ENCODE measurements around the gene B4GALT4.
"Not testable (repeated sequence)": the region's sequence is repeated elsewhere in the genome, so short reads cannot be mapped to it uniquely, and the experiment has no call there.

Gene B4GALT4, protein sequence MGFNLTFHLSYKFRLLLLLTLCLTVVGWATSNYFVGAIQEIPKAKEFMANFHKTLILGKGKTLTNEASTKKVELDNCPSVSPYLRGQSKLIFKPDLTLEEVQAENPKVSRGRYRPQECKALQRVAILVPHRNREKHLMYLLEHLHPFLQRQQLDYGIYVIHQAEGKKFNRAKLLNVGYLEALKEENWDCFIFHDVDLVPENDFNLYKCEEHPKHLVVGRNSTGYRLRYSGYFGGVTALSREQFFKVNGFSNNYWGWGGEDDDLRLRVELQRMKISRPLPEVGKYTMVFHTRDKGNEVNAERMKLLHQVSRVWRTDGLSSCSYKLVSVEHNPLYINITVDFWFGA

DNA sequence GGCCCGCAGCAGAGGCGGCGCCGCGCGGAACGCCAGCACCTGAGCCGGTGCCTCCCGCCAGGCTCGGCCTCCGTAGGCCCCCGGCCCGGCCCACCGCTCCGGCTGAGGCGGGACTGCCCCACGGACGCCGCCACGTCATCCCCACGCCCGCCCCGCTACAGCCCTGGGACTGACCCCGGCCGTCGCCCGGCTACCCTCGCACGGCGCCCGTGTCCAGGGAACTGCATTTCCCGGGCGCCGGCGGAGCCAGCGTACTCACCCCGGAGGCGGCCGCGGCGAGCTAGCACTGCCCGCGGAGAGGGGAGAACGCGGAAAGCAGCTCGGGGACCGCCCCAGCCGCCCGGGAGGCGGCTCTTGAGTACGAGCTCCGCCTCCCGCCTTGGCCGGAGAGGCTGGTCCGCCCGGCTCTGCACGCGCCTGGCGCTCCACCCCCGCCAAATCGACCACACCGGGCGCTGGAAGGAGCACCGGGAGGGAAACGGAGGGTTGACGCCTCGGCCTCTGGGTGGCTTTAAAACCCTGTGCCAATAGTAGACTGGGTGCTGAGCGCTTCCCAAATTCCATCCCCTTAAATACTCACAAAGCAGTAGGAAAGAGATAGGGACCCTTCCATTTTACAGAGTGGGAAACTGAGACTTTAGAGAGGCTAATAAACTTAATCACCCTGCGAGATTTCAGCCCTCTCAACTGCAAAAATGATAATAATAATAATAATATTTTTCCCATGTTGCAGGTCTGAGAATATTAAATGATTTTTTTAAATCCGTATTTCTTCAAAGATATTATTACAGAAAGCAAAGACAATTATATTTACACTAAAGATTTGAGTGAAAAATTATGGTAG lies at the start of gene B4GALT4:
Gene B4GALT4, minus strand, starts transcription at position 288 of the 844 bp plus-strand sequence. CDS start 10,779 bp downstream, outside the sequence.
- peak; percentile 11 for DNase-seq

DNA sequence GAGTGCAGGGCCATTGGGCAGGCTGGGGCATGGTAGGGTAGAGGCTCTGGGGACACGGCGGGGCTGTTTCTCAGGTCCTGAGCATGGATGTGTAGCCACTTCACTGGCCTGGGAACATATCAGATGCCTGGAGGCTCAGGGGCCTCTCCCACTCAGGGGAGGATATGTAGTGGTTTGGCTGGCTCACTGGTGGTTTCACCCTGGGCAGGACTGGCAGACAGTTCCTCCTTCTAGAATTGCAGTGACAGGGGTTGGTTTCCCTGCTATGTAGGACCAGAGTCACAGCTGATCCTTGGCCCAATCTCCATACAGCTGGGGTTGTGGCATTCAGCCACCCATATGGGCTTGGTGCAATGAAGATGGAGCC lies 48.7 kb upstream of the B4GALT4 start:
- no peak for DNase-seq

- DNase-seq: no peak
Observed at GRCh38 chr3:119288669-119289403, 48.2 kb upstream of the B4GALT4 start.

GRCh38 chr3:119279584-119280243 lies 39.0 kb upstream of the B4GALT4 start:
- no peak for DNase-seq

DNA sequence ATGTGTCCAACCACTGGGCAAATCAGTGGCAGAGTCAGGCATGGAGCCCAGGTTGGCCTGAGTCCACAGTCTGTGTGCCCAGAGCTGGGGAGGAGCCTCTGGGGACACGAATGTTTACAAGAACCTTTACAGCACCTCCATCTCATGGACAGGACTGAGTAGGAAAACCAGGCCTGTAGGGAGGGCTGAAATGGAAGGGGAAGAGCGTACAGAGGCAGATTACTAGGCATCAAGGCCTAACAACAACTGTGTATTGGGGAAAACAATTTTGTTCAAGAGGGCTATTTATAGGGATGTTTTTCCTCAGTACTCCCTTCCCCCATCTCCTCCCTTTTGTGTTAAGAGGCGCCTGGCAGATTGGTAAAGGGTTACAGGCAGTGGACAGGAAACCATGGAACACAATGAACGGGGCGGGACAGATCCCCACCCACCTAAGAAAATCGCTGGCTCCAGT lies 38.5 kb upstream of the B4GALT4 start:
- DNase-seq: no peak

GRCh38 chr3:119276680-119277079 lies 36.0 kb upstream of the B4GALT4 start:
- no peak for DNase-seq

DNA sequence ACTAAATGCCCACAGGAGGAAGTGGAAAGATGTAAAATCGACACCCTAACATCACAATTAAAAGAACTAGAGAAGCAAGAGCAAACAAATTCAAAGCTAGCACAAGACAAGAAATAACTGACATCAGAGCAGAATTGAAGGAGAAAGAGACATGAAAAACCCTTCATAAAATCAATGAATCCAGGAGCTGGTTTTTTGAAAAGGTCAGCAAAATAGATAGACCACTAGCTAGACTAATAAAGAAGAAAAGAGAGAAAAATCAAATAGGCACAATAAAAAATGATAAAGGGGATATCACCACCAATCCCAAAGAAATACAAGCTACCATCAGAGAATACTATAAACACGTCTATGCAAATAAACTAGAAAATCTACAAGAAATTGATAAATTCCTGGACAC lies 29.5 kb upstream of the B4GALT4 start:
- DNase-seq: not testable (repeated sequence)

GRCh38 chr3:119261055-119261454 lies 20.4 kb upstream of the B4GALT4 start:
- DNase-seq: no peak

- DNase-seq: no peak
Observed at GRCh38 chr3:119259821-119260220, 19.1 kb upstream of the B4GALT4 start.

- peak; percentile 28 for DNase-seq
Observed at GRCh38 chr3:119258915-119259314, 18.2 kb upstream of the B4GALT4 start.

GRCh38 chr3:119257654-119258410 lies 17.2 kb upstream of the B4GALT4 start:
- DNase-seq: no peak

- DNase-seq: no peak
Observed at GRCh38 chr3:119257111-119257510, 16.4 kb upstream of the B4GALT4 start.

GRCh38 chr3:119255214-119255613 lies 14.5 kb upstream of the B4GALT4 start:
- DNase-seq: no peak

DNA sequence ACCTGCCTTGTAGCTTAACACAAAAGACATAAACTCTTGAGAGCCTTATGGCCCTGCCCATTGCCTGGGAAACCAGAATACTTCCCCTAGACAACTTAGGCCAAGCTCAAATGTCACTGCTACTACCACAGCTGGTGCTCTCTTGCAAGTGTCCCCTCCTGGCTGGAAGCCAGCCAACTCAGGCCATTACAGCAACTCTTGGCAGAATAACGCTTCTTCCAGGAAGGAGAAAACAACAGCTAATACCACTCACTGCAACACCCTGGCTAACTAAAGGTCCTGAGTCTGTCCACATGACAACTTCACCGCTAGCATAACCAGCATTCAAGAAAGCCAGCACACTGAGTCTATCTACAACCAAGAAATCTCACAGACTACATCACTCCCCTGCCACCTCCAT lies 5.1 kb upstream of the B4GALT4 start:
- DNase-seq: no peak

DNA sequence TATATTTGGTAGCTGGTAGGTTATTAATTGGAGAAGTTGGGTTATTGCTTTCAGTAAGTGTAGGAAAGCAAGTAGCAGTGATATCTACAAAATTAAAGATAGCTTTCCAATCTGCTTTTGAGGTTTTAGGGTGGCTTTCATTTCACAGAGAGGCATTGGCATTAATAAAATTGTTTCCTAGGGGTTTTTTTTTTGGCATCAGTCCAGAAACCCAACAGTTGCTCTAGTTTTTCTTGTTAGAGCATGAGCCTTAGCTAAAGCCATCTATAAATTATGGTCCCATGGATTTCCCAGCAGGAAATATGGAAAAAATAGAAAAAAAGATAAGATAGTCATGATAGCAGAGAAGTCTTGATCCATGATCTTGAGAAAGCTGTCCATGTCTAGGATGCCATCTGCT lies 3.0 kb upstream of the B4GALT4 start:
- no peak for DNase-seq

DNA sequence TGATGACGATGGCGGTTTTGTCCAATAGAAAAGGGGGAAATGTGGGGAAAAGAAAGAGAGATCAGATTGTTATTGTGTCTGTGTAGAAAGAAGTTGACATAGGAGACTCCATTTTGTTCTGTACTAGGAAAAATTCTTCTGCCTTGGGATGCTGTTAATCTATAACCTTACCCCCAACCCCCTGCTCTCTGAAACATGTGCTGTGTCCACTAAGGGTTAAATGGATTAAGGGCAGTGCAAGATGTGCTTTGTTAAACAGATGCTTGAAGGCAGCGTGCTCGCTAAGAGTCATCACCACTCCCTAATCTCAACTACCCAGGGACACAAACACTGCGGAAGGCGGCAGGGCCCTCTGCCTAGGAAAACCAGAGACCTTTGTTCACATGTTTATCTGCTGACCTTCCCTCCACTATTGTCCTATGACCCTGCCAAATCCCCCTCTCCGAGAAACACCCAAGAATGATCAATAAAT lies 2.4 kb upstream of the B4GALT4 start:
- DNase-seq: not testable (repeated sequence)

DNA sequence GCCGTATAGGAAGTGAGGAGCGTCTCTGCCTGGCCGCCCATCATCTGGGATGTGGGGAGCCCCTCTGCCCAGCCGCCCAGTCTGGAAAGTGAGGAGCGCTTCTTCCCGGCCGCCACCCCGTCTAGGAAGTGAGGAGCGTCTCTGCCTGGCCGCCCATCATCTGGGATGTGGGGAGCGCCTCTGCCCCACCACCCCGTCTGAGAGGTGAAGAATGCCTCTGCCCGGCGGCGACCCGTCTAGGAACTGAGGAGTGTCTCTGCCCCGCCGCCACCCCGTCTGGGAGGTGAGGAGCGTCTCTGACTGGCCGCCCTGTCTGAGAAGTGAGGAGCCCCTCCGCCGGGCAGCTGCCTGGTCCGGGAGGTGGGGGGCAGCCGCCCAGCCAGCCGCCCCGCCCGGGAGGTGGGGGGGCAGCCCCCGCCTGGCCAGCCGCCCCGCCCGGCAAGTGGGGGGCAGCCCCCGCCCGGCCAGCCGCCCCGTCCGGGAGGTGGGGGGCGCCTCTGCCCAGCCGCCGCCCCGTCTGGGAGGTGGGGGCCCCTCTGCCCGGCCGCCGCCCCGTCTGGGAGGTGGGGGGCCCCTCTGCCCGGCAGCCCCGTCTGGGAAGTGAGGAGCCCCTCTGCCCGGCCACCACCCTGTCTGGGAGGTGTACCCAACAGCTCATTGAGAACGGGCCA lies 1.8 kb upstream of the B4GALT4 start:
- not testable (repeated sequence) for DNase-seq

DNA sequence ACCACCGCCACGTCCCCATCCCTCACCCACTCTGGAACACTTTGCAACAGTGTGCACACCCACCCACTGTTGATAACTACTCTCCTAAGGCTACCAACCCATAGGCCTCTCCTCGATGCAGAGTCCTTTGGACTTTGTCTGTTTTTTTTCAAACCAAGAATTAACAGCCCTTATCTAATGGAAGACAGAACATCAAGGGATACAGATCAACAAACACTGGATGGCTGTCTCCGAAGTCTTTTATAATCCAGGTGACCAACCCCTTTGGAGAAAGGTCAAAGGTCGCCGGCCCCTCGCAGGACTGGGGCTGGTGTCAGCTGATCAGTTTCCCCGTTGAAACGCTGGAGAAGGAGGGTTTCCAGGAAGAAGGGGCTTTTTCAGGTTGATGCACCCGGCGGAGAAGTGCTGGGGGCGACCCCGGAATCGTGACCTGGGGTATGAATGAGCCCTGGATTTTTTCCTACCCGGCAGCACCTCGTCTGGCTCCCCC lies 532 bp downstream of the B4GALT4 start:
- DNase-seq: no peak

- DNase-seq: no peak
Observed at GRCh38 chr3:119239206-119239820, 1.4 kb downstream of the B4GALT4 start.

- DNase-seq: no peak
Observed at GRCh38 chr3:119238363-119238762, 2.3 kb downstream of the B4GALT4 start.

DNA sequence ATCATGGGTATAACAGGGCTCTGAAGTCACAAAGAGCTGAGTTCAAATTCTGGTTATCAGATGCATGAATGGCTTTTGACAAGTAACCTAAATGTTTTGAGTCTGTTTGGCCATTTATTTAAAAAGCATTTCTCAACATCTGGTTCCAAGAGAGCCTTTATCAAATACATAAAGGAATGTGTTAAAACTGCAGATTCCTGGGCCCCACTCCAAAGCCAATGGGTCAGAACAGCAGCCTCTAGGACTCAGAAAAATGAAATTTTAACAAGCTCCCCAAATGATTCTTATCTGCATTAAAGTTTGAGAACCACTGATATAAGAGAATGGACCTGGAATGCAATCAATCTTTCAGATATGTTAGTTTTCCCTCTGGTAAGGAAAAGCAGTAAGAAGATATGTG lies 3.4 kb downstream of the B4GALT4 start:
- no peak for DNase-seq
